Astrocyte of the cerebellum (primary cell): ENCODE data around the gene PRPF18.

ENCODE experiments used
- DNase-seq: peaks from one replicate; pipeline ENCODE4 v3.0.0-alpha.2; 2011; ENCODE audit warnings: low read depth
- H3K4me3 ChIP-seq: 2 replicates; pipeline ENCODE4 v1.5.1; 2011; ENCODE audit warnings: mild to moderate bottlenecking, low read depth, low read length, moderate library complexity
- in situ Hi-C: cut with HindIII; loops from 2 replicates; pipeline ENCODE4 v1.10.0; 2017; ENCODE audit warnings: low sequenced_read_pairs
- TF ChIP-seq, protein P1 (sequence below): IDR thresholded peaks from 2 replicates; pipeline ENCODE4 v1.5.1; 2012; ENCODE audit warnings: low read length, low read depth, moderate library complexity, mild to moderate bottlenecking; ENCODE audit errors: missing control alignments

The PRPF18 gene

DNA sequence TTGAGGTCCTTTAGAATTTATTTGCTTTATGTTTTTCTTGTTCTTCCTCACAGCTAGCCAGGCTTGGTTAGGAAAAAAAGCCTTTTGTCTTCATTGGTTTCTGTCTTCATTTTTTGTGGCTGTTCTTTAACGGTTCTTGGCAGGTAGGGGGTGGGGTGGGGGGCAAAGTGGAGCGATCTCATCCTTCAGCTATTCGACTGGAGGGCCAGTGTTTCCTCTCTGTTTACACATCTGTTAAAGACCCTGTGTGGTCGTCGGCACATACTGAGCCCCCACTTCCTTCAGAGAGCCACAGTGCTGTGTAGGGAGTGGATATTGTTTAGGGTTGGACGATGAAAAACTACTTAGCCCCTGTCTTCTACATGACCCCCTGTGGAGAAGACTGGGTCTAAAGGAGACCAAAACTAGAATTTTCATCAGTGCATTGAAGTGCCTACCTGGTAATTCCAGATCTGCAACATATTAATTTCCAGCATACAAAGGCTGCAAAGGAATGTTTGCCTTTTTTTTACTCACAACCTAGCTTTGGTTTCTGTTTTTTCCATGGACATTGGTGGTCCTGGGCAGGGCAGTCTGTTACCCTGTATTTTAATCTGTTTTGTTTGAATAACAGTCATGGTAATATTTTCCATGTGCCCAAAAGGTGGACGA lies 29.0 kb downstream of the PRPF18 start:
- in situ Hi-C loops, result no loop called here
- TF ChIP-seq, protein P1, sequence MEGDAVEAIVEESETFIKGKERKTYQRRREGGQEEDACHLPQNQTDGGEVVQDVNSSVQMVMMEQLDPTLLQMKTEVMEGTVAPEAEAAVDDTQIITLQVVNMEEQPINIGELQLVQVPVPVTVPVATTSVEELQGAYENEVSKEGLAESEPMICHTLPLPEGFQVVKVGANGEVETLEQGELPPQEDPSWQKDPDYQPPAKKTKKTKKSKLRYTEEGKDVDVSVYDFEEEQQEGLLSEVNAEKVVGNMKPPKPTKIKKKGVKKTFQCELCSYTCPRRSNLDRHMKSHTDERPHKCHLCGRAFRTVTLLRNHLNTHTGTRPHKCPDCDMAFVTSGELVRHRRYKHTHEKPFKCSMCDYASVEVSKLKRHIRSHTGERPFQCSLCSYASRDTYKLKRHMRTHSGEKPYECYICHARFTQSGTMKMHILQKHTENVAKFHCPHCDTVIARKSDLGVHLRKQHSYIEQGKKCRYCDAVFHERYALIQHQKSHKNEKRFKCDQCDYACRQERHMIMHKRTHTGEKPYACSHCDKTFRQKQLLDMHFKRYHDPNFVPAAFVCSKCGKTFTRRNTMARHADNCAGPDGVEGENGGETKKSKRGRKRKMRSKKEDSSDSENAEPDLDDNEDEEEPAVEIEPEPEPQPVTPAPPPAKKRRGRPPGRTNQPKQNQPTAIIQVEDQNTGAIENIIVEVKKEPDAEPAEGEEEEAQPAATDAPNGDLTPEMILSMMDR, result no peak
- no peak overlapping the region for H3K4me3 ChIP-seq
- no peak for DNase-seq

GRCh38 chr10:13617116-13617515 lies 30.4 kb downstream of the PRPF18 start:
- TF ChIP-seq, protein P1, result no peak
- peak; percentile 59 for DNase-seq
- no peak overlapping the region for H3K4me3 ChIP-seq
- in situ Hi-C loops, result no loop called here

DNA sequence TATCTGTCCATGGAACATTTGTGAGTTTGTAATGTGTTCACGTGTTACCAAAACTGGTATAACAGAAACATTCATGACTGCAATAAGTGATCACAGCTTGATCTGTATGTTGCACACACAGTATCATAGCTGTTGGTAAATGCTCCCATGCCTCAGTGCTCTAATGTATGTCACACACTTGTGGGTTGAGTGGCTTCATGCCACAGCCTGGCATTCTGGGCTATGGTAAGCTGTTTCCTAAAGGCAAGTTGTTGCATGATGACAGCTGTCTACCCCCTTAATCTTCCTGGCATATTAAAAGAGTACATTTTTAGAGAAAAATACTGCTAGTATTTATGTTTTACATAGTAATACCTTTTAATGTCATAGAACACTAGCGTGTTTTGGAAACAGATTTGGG lies 35.2 kb downstream of the PRPF18 start:
- no peak for DNase-seq
- in situ Hi-C loops, result no loop called here
- TF ChIP-seq, protein P1, result no peak
- H3K4me3 ChIP-seq, result no peak overlapping the region

- DNase-seq, result no peak
- in situ Hi-C loops, result no loop called here
- TF ChIP-seq, protein P1, result no peak
- H3K4me3 ChIP-seq, result no peak overlapping the region
Measured at GRCh38 chr10:13624630-13625029, 37.9 kb downstream of the PRPF18 start.

- TF ChIP-seq, protein P1, result no peak
- no peak overlapping the region for H3K4me3 ChIP-seq
- in situ Hi-C loops, result no loop called here
- no peak for DNase-seq
Measured at GRCh38 chr10:13627459-13628310, 40.9 kb downstream of the PRPF18 start.

- H3K4me3 ChIP-seq, result no peak overlapping the region
- in situ Hi-C loops, result no loop called here
- TF ChIP-seq, protein P1, result no peak
- DNase-seq, result no peak
Measured at GRCh38 chr10:13628661-13629060, 41.9 kb downstream of the PRPF18 start.
